ENCODE measurements around the gene RAB11FIP5. TPM values are rescaled to one million over a fixed set of nuclear protein-coding genes. Genes with fewer than 3 reads are reported as not detected.

Gene RAB11FIP5
- total and polyA plus RNA-seq, 8 donors: 10.1 to 17.6 (median 15.2) TPM

- peaks cover 0 to 20% (median 0%) of the 10 kb centered on the region in 3 donors for H3K36me3 ChIP-seq
- H3K4me3 ChIP-seq: no peak overlapping the region
- DNase-seq: peak in 1 of 6 donors; percentile 4
- FAIRE-seq: no peak
- ATAC-seq: no peak
- H3K4me1 ChIP-seq: no peaks in the 10 kb centered on the region
- H3K9me3 ChIP-seq: no peaks in the 10 kb centered on the region
- H3K27ac ChIP-seq: no peak overlapping the region
- intact Hi-C loops (cut with DNase I): no loop called here
- WGBS, 2 donors: 73 to 82% methylated on average over 7 of the region's 7 CpGs
- no peak for TF ChIP-seq CTCF (IDR thresholded peaks at IDR 0.05)
- H3K27me3 ChIP-seq: no peaks in the 10 kb centered on the region
Observed at GRCh38 chr2:73091164-73091563, 21.6 kb downstream of the RAB11FIP5 start.

GRCh38 chr2:73089270-73090030 is 23.3 kb downstream of the RAB11FIP5 start:
- FAIRE-seq (no peak), DNase-seq (peak in 4 of 6 donors; percentile 28 to 59 (median 46)), ATAC-seq (peak; percentile 51 to 82 (median 66))
- Histone ChIP-seq H3K27ac (peak overlapping the region in 2 of 4 donors; percentile 44 to 53), H3K4me3 (no peak overlapping the region), H3K27me3 (no peaks in the 10 kb centered on the region), H3K4me1 (no peaks in the 10 kb centered on the region), H3K9me3 (no peaks in the 10 kb centered on the region), H3K36me3 (peaks cover 0 to 20% (median 0%) of the 10 kb centered on the region in 3 donors)
- no peak for TF ChIP-seq CTCF (IDR thresholded peaks at IDR 0.05)
- intact Hi-C loops (cut with DNase I): loop anchor here (5.0 to 10.0 kb wide), 3 partner anchors 55 to 105 kb away; no protein-coding TSS in a partner anchor
- 80 to 85% methylated on average over 11 of the region's 11 CpGs for WGBS, 2 donors

GRCh38 chr2:73088703-73089102 is 24.0 kb downstream of the RAB11FIP5 start:
- peak in 1 of 6 donors; percentile 66 for DNase-seq
- Histone ChIP-seq H3K9me3 (no peaks in the 10 kb centered on the region), H3K4me3 (no peak overlapping the region), H3K27ac (peak overlapping the region in 2 of 4 donors; percentile 44 to 53), H3K27me3 (no peaks in the 10 kb centered on the region), H3K36me3 (peaks cover 0 to 20% (median 0%) of the 10 kb centered on the region in 3 donors), H3K4me1 (no peaks in the 10 kb centered on the region)
- 93 to 95% methylated on average over 14 of the region's 14 CpGs for WGBS, 2 donors
- no peak for ATAC-seq
- intact Hi-C loops (cut with DNase I): loop anchor here (5.0 to 10.0 kb wide), 3 partner anchors 56 to 104 kb away; no protein-coding TSS in a partner anchor
- no peak for TF ChIP-seq CTCF (IDR thresholded peaks at IDR 0.05)
- no peak for FAIRE-seq

GRCh38 chr2:73088211-73088610 is 24.5 kb downstream of the RAB11FIP5 start:
- TF ChIP-seq CTCF (IDR thresholded peaks at IDR 0.05): no peak
- no peak for FAIRE-seq
- intact Hi-C loops (cut with DNase I): loop anchor here (5.0 to 10.0 kb wide), 3 partner anchors 57 to 103 kb away; no protein-coding TSS in a partner anchor

More at GRCh38 chr2:73088211-73088610, 24.5 kb downstream of the RAB11FIP5 start:
- 91 to 93% methylated on average over 12 of the region's 12 CpGs for WGBS, 2 donors
- H3K9me3 ChIP-seq: no peaks in the 10 kb centered on the region
- no peaks in the 10 kb centered on the region for H3K27me3 ChIP-seq
- peaks cover 0 to 20% (median 0%) of the 10 kb centered on the region in 3 donors for H3K36me3 ChIP-seq
- H3K4me3 ChIP-seq: no peak overlapping the region
- H3K27ac ChIP-seq: no peak overlapping the region
- H3K4me1 ChIP-seq: no peaks in the 10 kb centered on the region
- ATAC-seq: no peak
- peak in 1 of 6 donors; percentile 50 for DNase-seq

All from pancreas (tissue), 10 donors.